GM12801 (cell line): ENCODE results near the gene RPTOR.

ENCODE experiments used
- TF ChIP-seq, protein P1 (sequence below): IDR thresholded peaks from one replicate; pipeline ENCODE4 v1.5.1; 2011; ENCODE audit warnings: control low read depth; ENCODE audit not compliant: insufficient read length; ENCODE audit errors: extremely low read depth

Gene RPTOR

GRCh38 chr17:80827646-80828643 is 283.3 kb downstream of the RPTOR start:
- TF ChIP-seq, protein P1, sequence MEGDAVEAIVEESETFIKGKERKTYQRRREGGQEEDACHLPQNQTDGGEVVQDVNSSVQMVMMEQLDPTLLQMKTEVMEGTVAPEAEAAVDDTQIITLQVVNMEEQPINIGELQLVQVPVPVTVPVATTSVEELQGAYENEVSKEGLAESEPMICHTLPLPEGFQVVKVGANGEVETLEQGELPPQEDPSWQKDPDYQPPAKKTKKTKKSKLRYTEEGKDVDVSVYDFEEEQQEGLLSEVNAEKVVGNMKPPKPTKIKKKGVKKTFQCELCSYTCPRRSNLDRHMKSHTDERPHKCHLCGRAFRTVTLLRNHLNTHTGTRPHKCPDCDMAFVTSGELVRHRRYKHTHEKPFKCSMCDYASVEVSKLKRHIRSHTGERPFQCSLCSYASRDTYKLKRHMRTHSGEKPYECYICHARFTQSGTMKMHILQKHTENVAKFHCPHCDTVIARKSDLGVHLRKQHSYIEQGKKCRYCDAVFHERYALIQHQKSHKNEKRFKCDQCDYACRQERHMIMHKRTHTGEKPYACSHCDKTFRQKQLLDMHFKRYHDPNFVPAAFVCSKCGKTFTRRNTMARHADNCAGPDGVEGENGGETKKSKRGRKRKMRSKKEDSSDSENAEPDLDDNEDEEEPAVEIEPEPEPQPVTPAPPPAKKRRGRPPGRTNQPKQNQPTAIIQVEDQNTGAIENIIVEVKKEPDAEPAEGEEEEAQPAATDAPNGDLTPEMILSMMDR: no peak

GRCh38 chr17:80829166-80829813 is 284.7 kb downstream of the RPTOR start:
- TF ChIP-seq, protein P1: no peak

- TF ChIP-seq, protein P1: no peak
These were observed 285.6 kb downstream of the RPTOR start for GRCh38 chr17:80830020-80830780.

DNA sequence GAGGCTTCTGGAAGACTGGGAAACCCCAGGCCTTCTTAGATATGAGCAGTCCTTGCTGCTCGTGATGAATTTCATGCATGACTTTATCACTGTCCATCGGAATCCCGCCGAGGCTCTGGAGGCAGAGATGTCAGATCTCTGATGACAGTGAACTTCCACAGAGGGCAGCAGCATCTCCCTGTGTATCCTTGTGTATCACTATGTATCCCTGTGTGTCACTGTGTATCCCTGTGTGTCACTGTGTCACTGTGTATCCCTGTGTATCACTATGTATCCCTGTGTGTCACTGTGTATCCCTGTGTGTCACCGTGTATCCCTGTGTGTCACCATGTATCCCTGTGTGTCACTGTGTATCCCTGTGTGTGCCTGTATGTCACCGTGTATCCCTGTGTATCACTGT is 286.9 kb downstream of the RPTOR start:
- TF ChIP-seq, protein P1: no peak

GRCh38 chr17:80832266-80832676 is 287.6 kb downstream of the RPTOR start:
- TF ChIP-seq, protein P1: no peak

GRCh38 chr17:80832888-80833583 is 288.4 kb downstream of the RPTOR start:
- TF ChIP-seq, protein P1: no peak
